ENCODE results near the gene OR2T1.
"Not testable (repeated sequence)": the region's sequence is repeated elsewhere in the genome, so short reads cannot be mapped to it uniquely, and the experiment has no call there.

The OR2T1 gene

GRCh38 chr1:248434913-248435312 lies 32.1 kb downstream of the OR2T1 start:
- not testable (repeated sequence) for DNase-seq (ENCODE audit: low read depth in 2 of 2)

- DNase-seq (ENCODE audit: low read depth in 2 of 2), result not testable (repeated sequence)
Observed at GRCh38 chr1:248436303-248436702, 33.5 kb downstream of the OR2T1 start.

- not testable (repeated sequence) for DNase-seq (ENCODE audit: low read depth in 2 of 2)
Observed at GRCh38 chr1:248438668-248439067, 35.8 kb downstream of the OR2T1 start.

- DNase-seq (ENCODE audit: low read depth in 2 of 2), result not testable (repeated sequence)
Observed at GRCh38 chr1:248439283-248439682, 36.4 kb downstream of the OR2T1 start.

GRCh38 chr1:248442500-248443277 lies 39.8 kb downstream of the OR2T1 start:
- DNase-seq (ENCODE audit: low read depth in 2 of 2), result not testable (repeated sequence)

- not testable (repeated sequence) for DNase-seq (ENCODE audit: low read depth in 2 of 2)
Observed at GRCh38 chr1:248444603-248445002, 41.8 kb downstream of the OR2T1 start.

- DNase-seq (ENCODE audit: low read depth in 2 of 2), result not testable (repeated sequence)
Observed at GRCh38 chr1:248445399-248445798, 42.6 kb downstream of the OR2T1 start, which contains the start of gene OR2T2. Gene OR2T2, plus strand, starts transcription at chr1:248445637. Its CDS starts 7,161 bp downstream, at chr1:248452798.

GRCh38 chr1:248448409-248449074 lies 45.7 kb downstream of the OR2T1 start:
- DNase-seq (ENCODE audit: low read depth in 2 of 2), result not testable (repeated sequence)

- not testable (repeated sequence) for DNase-seq (ENCODE audit: low read depth in 2 of 2)
Observed at GRCh38 chr1:248449821-248450465, 47.1 kb downstream of the OR2T1 start.

GRCh38 chr1:248450466-248451145 lies 47.8 kb downstream of the OR2T1 start:
- DNase-seq (ENCODE audit: low read depth in 2 of 2), result not testable (repeated sequence)

- DNase-seq (ENCODE audit: low read depth in 2 of 2), result not testable (repeated sequence)
Observed at GRCh38 chr1:248453619-248454018, 50.8 kb downstream of the OR2T1 start.

GRCh38 chr1:248455045-248455444 lies 52.2 kb downstream of the OR2T1 start:
- DNase-seq (ENCODE audit: low read depth in 2 of 2), result not testable (repeated sequence)

- not testable (repeated sequence) for DNase-seq (ENCODE audit: low read depth in 2 of 2)
Observed at GRCh38 chr1:248456635-248457034, 53.8 kb downstream of the OR2T1 start.

All from stimulated activated CD8-positive, alpha-beta memory T cell treated with anti-CD3 and anti-CD28 coated beads, Interleukin-2, amount 100 ng/mL, for 1 hour (primary cell).